ENCODE results near the gene CENPV. TPM values are rescaled to one million over a fixed set of nuclear protein-coding genes. Genes with fewer than 3 reads are reported as not detected.

Gene CENPV
- total and polyA plus RNA-seq, 10 of the 15 experiments (the other 5 are each of a cell fraction or from before 2014, with no cell fraction given), result 22.5 to 98.6 (median 80.8) TPM

DNA sequence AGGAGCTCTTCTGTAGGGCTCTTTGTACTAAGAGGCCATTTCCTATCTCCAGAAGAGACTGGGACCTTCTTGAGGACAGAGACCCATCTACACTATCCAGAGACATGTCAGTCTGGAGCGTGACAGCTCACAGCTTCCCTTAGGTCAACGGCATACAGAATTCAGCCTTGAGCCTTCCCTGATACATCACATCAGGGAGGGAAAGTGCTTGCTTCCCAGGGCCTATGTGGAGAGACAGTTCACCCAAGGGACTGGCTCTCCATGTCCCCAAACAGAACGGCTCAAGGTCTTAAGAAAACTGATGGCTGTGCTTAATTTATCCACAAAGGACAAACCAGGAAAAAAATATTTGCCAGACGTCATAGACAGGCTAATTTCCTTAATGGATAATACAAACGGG, 7.7 kb downstream of the CENPV start (continued):
- TF ChIP-seq ETV6 (conservative IDR thresholded peaks at IDR 0.05 in 1 of 2, IDR thresholded peaks at IDR 0.05 in 1 of 2; ENCODE audit: borderline replicate concordance in 1 of 2, low read depth in 1 of 2), result no peak
- TF ChIP-seq MEF2B (IDR thresholded peaks at IDR 0.05; ENCODE audit: partially characterized antibody, poor library complexity, severe bottlenecking), result no peak
- TF ChIP-seq ATF7 (IDR thresholded peaks at IDR 0.05; ENCODE audit: low read depth), result no peak
- TF ChIP-seq SRF (IDR thresholded peaks at IDR 0.05; ENCODE audit: low read depth in 2 of 2, low read length in 2 of 2), result no peak
- TF ChIP-seq MYC (IDR thresholded peaks at IDR 0.05; ENCODE audit: insufficient read depth, insufficient read length, insufficient replicate concordance, low read length, severe bottlenecking), result no peak
- TF ChIP-seq KDM1A (IDR thresholded peaks at IDR 0.05; ENCODE audit: borderline replicate concordance), result no peak

DNA sequence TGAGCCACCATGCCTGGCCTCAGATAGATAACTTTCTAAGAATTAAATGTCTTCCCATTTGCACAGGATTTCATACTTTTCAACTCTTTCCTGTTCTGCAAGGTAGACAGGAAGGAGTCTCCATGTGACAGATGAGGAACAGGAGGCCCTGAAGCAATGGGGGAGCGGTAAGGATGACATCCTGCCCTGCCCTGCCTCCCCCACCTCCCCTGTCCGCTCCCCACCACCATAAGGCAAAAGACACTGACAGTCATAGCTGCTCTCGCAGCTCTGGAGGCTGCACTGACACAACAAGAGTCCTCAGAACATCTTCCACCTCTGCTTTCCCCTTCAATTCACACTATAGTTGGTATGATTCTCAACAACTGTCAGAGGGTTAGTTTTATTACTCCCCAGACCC, 9.7 kb downstream of the CENPV start:
- no peak for ATAC-seq
- DNase-seq (ENCODE audit: low read depth, low spot score), result no peak
- no peak for FAIRE-seq
- in situ Hi-C loops (cut with MboI) (no loop called here), intact Hi-C loops (cut with micrococcal nuclease; ENCODE audit: unreplicated experiment) (no loop called here)
- no peaks in the 10 kb centered on the region for H3K9me3 ChIP-seq (replicated peaks; ENCODE audit: control insufficient read depth, insufficient read depth, low read length)
- ChIA-PET SMC1A (ENCODE audit: uncharacterized antibody, unreplicated experiment) (interaction anchor here (0.8 to 1.3 kb wide), 3 partner anchors 8 to 126 kb away, joined by 3 to 4 read pairs (median 3); no protein-coding TSS in a partner anchor), RAD21 (ENCODE audit: unreplicated experiment) (no interaction called here), CTCF (no interaction called here), POLR2A (no interaction called here)
- BruUV-seq (replicated peaks), result no TSS peak
- H3K27ac ChIP-seq (ENCODE audit: control insufficient read depth, insufficient read depth), result no peak overlapping the region
- TF ChIP-seq NFYA (IDR thresholded peaks at IDR 0.05; ENCODE audit: borderline replicate concordance, low read depth, low read length) (no peak), SREBF2 (IDR thresholded peaks at IDR 0.05; ENCODE audit: low read length) (no peak), HDGF (IDR thresholded peaks at IDR 0.05) (no peak), MTA3 (IDR thresholded peaks at IDR 0.05; ENCODE audit: borderline replicate concordance, low read length) (no peak), SREBF1 (IDR thresholded peaks at IDR 0.05; ENCODE audit: low read length) (no peak), TCF7 (IDR thresholded peaks at IDR 0.05; ENCODE audit: borderline replicate concordance) (no peak), BRCA1 (IDR thresholded peaks at IDR 0.05; ENCODE audit: low read depth, low read length) (no peak), STAT1 (conservative IDR thresholded peaks at IDR 0.05) (no peak), MXI1 (IDR thresholded peaks at IDR 0.05; ENCODE audit: low read depth, low read length) (no peak), HSF1 (IDR thresholded peaks at IDR 0.05; ENCODE audit: low read depth, low read length) (no peak), LARP7 (IDR thresholded peaks at IDR 0.05) (no peak), NR2F1 (conservative IDR thresholded peaks at IDR 0.05) (no peak), RBBP5 (conservative IDR thresholded peaks at IDR 0.05) (no peak)
- TF ChIP-seq, protein P1, sequence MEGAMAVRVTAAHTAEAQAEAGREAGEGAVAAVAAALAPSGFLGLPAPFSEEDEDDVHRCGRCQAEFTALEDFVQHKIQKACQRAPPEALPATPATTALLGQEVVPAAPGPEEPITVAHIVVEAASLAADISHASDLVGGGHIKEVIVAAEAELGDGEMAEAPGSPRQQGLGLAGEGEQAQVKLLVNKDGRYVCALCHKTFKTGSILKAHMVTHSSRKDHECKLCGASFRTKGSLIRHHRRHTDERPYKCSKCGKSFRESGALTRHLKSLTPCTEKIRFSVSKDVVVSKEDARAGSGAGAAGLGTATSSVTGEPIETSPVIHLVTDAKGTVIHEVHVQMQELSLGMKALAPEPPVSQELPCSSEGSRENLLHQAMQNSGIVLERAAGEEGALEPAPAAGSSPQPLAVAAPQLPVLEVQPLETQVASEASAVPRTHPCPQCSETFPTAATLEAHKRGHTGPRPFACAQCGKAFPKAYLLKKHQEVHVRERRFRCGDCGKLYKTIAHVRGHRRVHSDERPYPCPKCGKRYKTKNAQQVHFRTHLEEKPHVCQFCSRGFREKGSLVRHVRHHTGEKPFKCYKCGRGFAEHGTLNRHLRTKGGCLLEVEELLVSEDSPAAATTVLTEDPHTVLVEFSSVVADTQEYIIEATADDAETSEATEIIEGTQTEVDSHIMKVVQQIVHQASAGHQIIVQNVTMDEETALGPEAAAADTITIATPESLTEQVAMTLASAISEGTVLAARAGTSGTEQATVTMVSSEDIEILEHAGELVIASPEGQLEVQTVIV (IDR thresholded peaks at IDR 0.05; ENCODE audit: borderline replicate concordance, partially characterized antibody), result no peak
- no peaks in the 10 kb centered on the region for H3K79me2 ChIP-seq (ENCODE audit: control insufficient read depth, insufficient read depth, low read length)
- WGBS (ENCODE audit: insufficient coverage, insufficient replicate concordance, low lambda C conversion rate, missing lambda C conversion rate), result 97% methylated on average over 3 of the region's 3 CpGs
- H3K4me3 ChIP-seq, result no peak overlapping the region
- no peaks in the 10 kb centered on the region for H4K20me1 ChIP-seq (ENCODE audit: control insufficient read depth, insufficient read depth)
- no peak overlapping the region for H3K9ac ChIP-seq (ENCODE audit: control insufficient read depth, insufficient read depth, low read length)
- H3K27me3 ChIP-seq (replicated peaks in 1 of 2; ENCODE audit: control insufficient read depth in 2 of 2, insufficient read depth in 2 of 2, low read length in 1 of 2), result no peaks in the 10 kb centered on the region
- no peaks in the 10 kb centered on the region for H3K4me1 ChIP-seq (ENCODE audit: control insufficient read depth, insufficient read depth, low read length)
- no peak overlapping the region for H2AFZ ChIP-seq (ENCODE audit: control insufficient read depth, low read depth, low read length)
- no peak overlapping the region for H3K4me2 ChIP-seq (ENCODE audit: control insufficient read depth, insufficient read depth)
- H3K36me3 ChIP-seq (ENCODE audit: control insufficient read depth in 2 of 2, insufficient read depth in 2 of 2, low read length in 1 of 2), result peaks cover 4 to 8% of the 10 kb centered on the region in 2 experiments; a peak in 3 of 4 replicates
